Measurements from ENCODE around the gene GSTM5.

- TF ChIP-seq NFYC (CRISPR knock-in tag; IDR thresholded peaks at IDR 0.05): peak; percentile 57
- no peak for TF ChIP-seq ZNF282 (IDR thresholded peaks at IDR 0.05; ENCODE audit: partially characterized antibody)
- TF ChIP-seq EZH2 (conservative IDR thresholded peaks at IDR 0.05; ENCODE audit: low read depth, low read length): no peak
- TF ChIP-seq CTCF (CRISPR knock-in tag; IDR thresholded peaks at IDR 0.05): peak; percentile 18; the same call in 1 of the 2 replicates
- TF ChIP-seq JUND (CRISPR knock-in tag; IDR thresholded peaks at IDR 0.05): no peak
- no peak for TF ChIP-seq ZNF264 (CRISPR knock-in tag; IDR thresholded peaks at IDR 0.05)
- no peak for TF ChIP-seq ZNF225 (CRISPR knock-in tag; IDR thresholded peaks at IDR 0.05)
- no peak for TF ChIP-seq FOXM1 (CRISPR knock-in tag; IDR thresholded peaks at IDR 0.05)
- no peak for TF ChIP-seq EP300 (IDR thresholded peaks at IDR 0.05; ENCODE audit: low read depth in 2 of 2, low read length in 2 of 2)
- no peak for TF ChIP-seq EP300 (CRISPR knock-in tag; IDR thresholded peaks at IDR 0.05; ENCODE audit: borderline replicate concordance)
- TF ChIP-seq ZMAT5 (CRISPR knock-in tag; IDR thresholded peaks at IDR 0.05; ENCODE audit: borderline replicate concordance, low read depth): no peak
These were observed 44.5 kb upstream of the GSTM5 start, which contains the start of gene GSTM2 for GRCh38 chr1:109667452-109668122.

Data from HepG2 (cell line).